CD4-positive, CD25-positive, alpha-beta regulatory T cell (primary cell): ENCODE measurements around the gene DMRT3. TPM values are rescaled to one million over a fixed set of nuclear protein-coding genes. Genes with fewer than 3 reads are reported as not detected.

Experiments
- ATAC-seq, 2 donors: fragments of 150-1000 bp; cut with Tn5 transposase; one replicate each; pipeline ENCODE4 v1.10.0; 2021; ENCODE audit warnings: low read depth in 2 of 2, moderate number of reproducible peaks in 2 of 2, moderate library complexity in 1 of 2
- DNase-seq, 3 donors: peaks; one replicate each; pipeline versions ENCODE4 v3.0.0 to v3.0.0-alpha.2; 2012 to 2022; ENCODE audit warnings: mixed read lengths in 1 of 3
- H3K27ac ChIP-seq: one replicate; pipeline ENCODE4 v1.7.0; 2013; ENCODE audit warnings: mild to moderate bottlenecking, low read length; ENCODE audit not compliant: insufficient read depth, poor library complexity, severe bottlenecking
- H3K27me3 ChIP-seq: one replicate; pipeline ENCODE4 v1.7.0; 2013; ENCODE audit warnings: low read length; ENCODE audit not compliant: control insufficient read depth, insufficient read depth
- H3K36me3 ChIP-seq: one replicate; pipeline ENCODE4 v1.7.0; 2013; ENCODE audit warnings: mild to moderate bottlenecking, low read length, moderate library complexity; ENCODE audit not compliant: control insufficient read depth, insufficient read depth
- H3K4me1 ChIP-seq: 2 replicates; pipeline ENCODE4 v1.7.0; 2013; ENCODE audit warnings: mild to moderate bottlenecking, low read length; ENCODE audit not compliant: insufficient read depth, control insufficient read depth, poor library complexity, severe bottlenecking
- H3K4me3 ChIP-seq: one replicate; pipeline ENCODE4 v1.7.0; 2013; ENCODE audit warnings: low read depth, mild to moderate bottlenecking, low read length, moderate library complexity
- H3K9me3 ChIP-seq, 2 experiments: 1 replicate in 1 of 2; 2 replicates in 1 of 2; pipeline ENCODE4 v1.7.0; 2013; ENCODE audit warnings: low read length in 2 of 2, mild to moderate bottlenecking in 1 of 2, moderate library complexity in 1 of 2; ENCODE audit not compliant: control insufficient read depth in 2 of 2
- H3K27ac Mint-ChIP-seq, 3 donors: one replicate each; pipeline ENCODE4 v1.8.0; 2020 to 2022; ENCODE audit warnings: mild to moderate bottlenecking in 3 of 3, mixed read lengths in 3 of 3, moderate library complexity in 2 of 3
- H3K27me3 Mint-ChIP-seq: one replicate; pipeline ENCODE4 v1.8.0; 2022; ENCODE audit warnings: mild to moderate bottlenecking, mixed read lengths
- H3K36me3 Mint-ChIP-seq: one replicate; pipeline ENCODE4 v1.8.0; 2020; ENCODE audit warnings: mixed read lengths
- H3K4me1 Mint-ChIP-seq, 4 donors: one replicate each; pipeline ENCODE4 v1.8.0; 2020 to 2022; ENCODE audit warnings: mixed read lengths in 4 of 4, mild to moderate bottlenecking in 1 of 4
- H3K4me3 Mint-ChIP-seq, 4 donors: one replicate each; pipeline ENCODE4 v1.8.0; 2020 to 2022; ENCODE audit warnings: mild to moderate bottlenecking in 4 of 4, mixed read lengths in 4 of 4, moderate library complexity in 3 of 4
- H3K9me3 Mint-ChIP-seq, 7 donors: one replicate each; pipeline ENCODE4 v1.8.0; 2020 to 2022; ENCODE audit warnings: mixed read lengths in 7 of 7, mild to moderate bottlenecking in 3 of 7, moderate library complexity in 2 of 7
- polyA plus RNA-seq, 4 donors: library from polyadenylated mRNA; unstranded; fragments of 300-500 nt; fragmentation: Illumina TruSeq; gene quantifications; one replicate each; pipeline ENCODE4 v1.2.3, GENCODE V29; 2021
- total RNA-seq: library from RNA; stranded (reverse); gene quantifications from one replicate; pipeline ENCODE4 v1.2.3, GENCODE V29; 2022

The DMRT3 gene
- total and polyA plus RNA-seq, 5 donors from 2014 or later = not detected

GRCh38 chr9:966870-967269 lies 9.6 kb upstream of the DMRT3 start:
- ATAC-seq (no peak), DNase-seq (no peak)
- H3K4me1 Mint-ChIP-seq = peaks cover 0 to 12% (median 8%) of the 10 kb centered on the region in 4 donors
- H3K36me3 ChIP-seq = no peaks in the 10 kb centered on the region
- no peak overlapping the region for H3K4me3 ChIP-seq
- H3K4me3 Mint-ChIP-seq = no peak overlapping the region
- H3K36me3 Mint-ChIP-seq = no peaks in the 10 kb centered on the region
- no peak overlapping the region for H3K27ac ChIP-seq
- peaks cover 0 to 5% (median 2%) of the 10 kb centered on the region in 7 donors for H3K9me3 Mint-ChIP-seq
- H3K4me1 ChIP-seq = peaks cover 11% of the 10 kb centered on the region
- H3K27me3 Mint-ChIP-seq = peaks cover 80% of the 10 kb centered on the region
- H3K9me3 ChIP-seq = no peaks in the 10 kb centered on the region
- H3K27ac Mint-ChIP-seq = no peak overlapping the region
- H3K27me3 ChIP-seq = peaks cover 53% of the 10 kb centered on the region

- no peak for DNase-seq
- peaks cover 17% of the 10 kb centered on the region for H3K4me1 ChIP-seq
- peaks cover 55% of the 10 kb centered on the region for H3K27me3 ChIP-seq
- Mint-ChIP-seq H3K36me3 (no peaks in the 10 kb centered on the region), H3K27me3 (peaks cover 84% of the 10 kb centered on the region), H3K9me3 (peaks cover 0 to 3% (median 2%) of the 10 kb centered on the region in 7 donors), H3K4me1 (peaks cover 0 to 13% (median 9%) of the 10 kb centered on the region in 4 donors), H3K27ac (no peak overlapping the region), H3K4me3 (no peak overlapping the region)
- H3K27ac ChIP-seq = no peak overlapping the region
- no peak overlapping the region for H3K4me3 ChIP-seq
- no peaks in the 10 kb centered on the region for H3K9me3 ChIP-seq
- no peaks in the 10 kb centered on the region for H3K36me3 ChIP-seq
- no peak for ATAC-seq
These were observed 9.0 kb upstream of the DMRT3 start for GRCh38 chr9:967436-967835.

- Mint-ChIP-seq H3K4me1 (peaks cover 0 to 13% (median 9%) of the 10 kb centered on the region in 4 donors), H3K9me3 (peaks cover 0 to 3% (median 2%) of the 10 kb centered on the region in 7 donors), H3K36me3 (no peaks in the 10 kb centered on the region), H3K27ac (no peak overlapping the region), H3K4me3 (no peak overlapping the region), H3K27me3 (peaks cover 82% of the 10 kb centered on the region)
- DNase-seq (no peak), ATAC-seq (no peak)
- Histone ChIP-seq H3K36me3 (no peaks in the 10 kb centered on the region), H3K4me3 (no peak overlapping the region), H3K9me3 (no peaks in the 10 kb centered on the region), H3K4me1 (peaks cover 18% of the 10 kb centered on the region), H3K27me3 (peaks cover 49% of the 10 kb centered on the region), H3K27ac (no peak overlapping the region)
These were observed 8.4 kb upstream of the DMRT3 start for GRCh38 chr9:967903-968641.

- no peak overlapping the region for H3K4me3 ChIP-seq
- H3K4me1 ChIP-seq = peaks cover 18% of the 10 kb centered on the region
- no peaks in the 10 kb centered on the region for H3K36me3 Mint-ChIP-seq
- no peak for DNase-seq
- H3K27me3 Mint-ChIP-seq = peaks cover 87% of the 10 kb centered on the region
- H3K9me3 Mint-ChIP-seq = peaks cover 0 to 3% (median 2%) of the 10 kb centered on the region in 7 donors
- H3K27ac Mint-ChIP-seq = no peak overlapping the region
- H3K36me3 ChIP-seq = no peaks in the 10 kb centered on the region
- H3K27me3 ChIP-seq = peaks cover 57% of the 10 kb centered on the region
- ATAC-seq = no peak
- no peak overlapping the region for H3K4me3 Mint-ChIP-seq
- H3K4me1 Mint-ChIP-seq = peaks cover 5 to 24% (median 16%) of the 10 kb centered on the region in 4 donors
- H3K9me3 ChIP-seq = peaks cover 0 to 3% of the 10 kb centered on the region in 2 experiments
- H3K27ac ChIP-seq = no peak overlapping the region
These were observed 6.9 kb upstream of the DMRT3 start for GRCh38 chr9:969310-970150.

- DNase-seq (no peak), ATAC-seq (no peak)
- Histone ChIP-seq H3K9me3 (peaks cover 0 to 3% of the 10 kb centered on the region in 2 experiments), H3K4me3 (no peak overlapping the region), H3K36me3 (no peaks in the 10 kb centered on the region), H3K27me3 (peaks cover 59% of the 10 kb centered on the region), H3K4me1 (peaks cover 18% of the 10 kb centered on the region), H3K27ac (no peak overlapping the region)
- peaks cover 5 to 28% (median 16%) of the 10 kb centered on the region in 4 donors for H3K4me1 Mint-ChIP-seq
- no peak overlapping the region for H3K27ac Mint-ChIP-seq
- peak overlapping the region in 1 of 4 donors; percentile 52 for H3K4me3 Mint-ChIP-seq
- H3K27me3 Mint-ChIP-seq = peaks cover 87% of the 10 kb centered on the region
- H3K36me3 Mint-ChIP-seq = no peaks in the 10 kb centered on the region
- peaks cover 0 to 3% (median 2%) of the 10 kb centered on the region in 7 donors for H3K9me3 Mint-ChIP-seq
These were observed 6.1 kb upstream of the DMRT3 start for GRCh38 chr9:970151-970996.

- H3K4me3 ChIP-seq = no peak overlapping the region
- H3K4me1 Mint-ChIP-seq = peaks cover 5 to 35% (median 16%) of the 10 kb centered on the region in 4 donors
These were observed 4.5 kb upstream of the DMRT3 start for GRCh38 chr9:971901-972500.

More at GRCh38 chr9:971901-972500, 4.5 kb upstream of the DMRT3 start:
- Histone ChIP-seq H3K27ac (no peak overlapping the region), H3K27me3 (peaks cover 47% of the 10 kb centered on the region), H3K9me3 (peaks cover 0 to 3% of the 10 kb centered on the region in 2 experiments), H3K4me1 (peaks cover 18% of the 10 kb centered on the region), H3K36me3 (no peaks in the 10 kb centered on the region)
- Mint-ChIP-seq H3K4me3 (peak overlapping the region in 2 of 4 donors; percentile 11 to 43), H3K36me3 (no peaks in the 10 kb centered on the region), H3K27me3 (peaks cover 83% of the 10 kb centered on the region), H3K9me3 (peaks cover 0 to 3% (median 2%) of the 10 kb centered on the region in 7 donors), H3K27ac (no peak overlapping the region)
- DNase-seq = no peak
- no peak for ATAC-seq
